Stimulated activated naive CD8-positive, alpha-beta T cell treated with anti-CD3 and anti-CD28 coated beads, Interleukin-15, Interleukin-2, amounts not matched to agents 100 U/mL and 50 U/mL, for 24 hours (primary cell): ENCODE results near the gene KRTAP4-12.
A peak's percentile ranks its signal among the peaks of the same experiment; 100 is the strongest.
"Not testable (repeated sequence)": the region's sequence is repeated elsewhere in the genome, so short reads cannot be mapped to it uniquely, and the experiment has no call there.

Experiments used
- ATAC-seq: fragments of 150-1000 bp; cut with Tn5 transposase; one replicate; pipeline ENCODE4 v1.10.0; 2021
- DNase-seq: peaks from one replicate; pipeline ENCODE4 v3.0.0; 2021

The KRTAP4-12 gene

DNA sequence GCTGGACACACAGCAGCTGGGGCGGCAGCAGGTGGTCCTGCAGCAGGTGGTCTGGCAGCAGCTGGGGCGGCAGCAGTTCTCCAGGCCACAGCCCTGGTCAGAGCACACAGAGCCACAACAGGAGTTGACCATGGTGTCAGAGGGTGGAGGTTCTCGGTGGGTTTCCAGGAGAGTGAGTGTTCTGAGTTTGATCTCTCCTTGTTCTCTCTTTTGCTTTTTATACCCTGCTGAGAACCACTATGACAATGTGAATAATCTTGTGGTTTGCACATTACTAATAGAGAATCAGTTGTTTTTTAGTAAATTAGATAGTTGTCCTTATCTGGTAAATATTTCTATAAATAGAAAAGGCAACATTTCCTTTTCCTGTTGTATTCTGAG, at the start of gene KRTAP4-12:
KRTAP4-12 (minus strand) TSS at position 192 of the 381 bp plus-strand sequence; CDS start at position 132, 60 bp downstream.
- not testable (repeated sequence) for ATAC-seq, DNase-seq

GRCh38 chr17:41171886-41172285, 47.9 kb upstream of the KRTAP4-12 start:
- DNase-seq = no peak
- no peak for ATAC-seq

GRCh38 chr17:41168121-41168520, 44.1 kb upstream of the KRTAP4-12 start, which contains the start of gene KRTAP4-3:
KRTAP4-3 (minus strand) TSS chr17:41168221; CDS start chr17:41168172, 49 bp downstream.
- ATAC-seq = no peak

DNA sequence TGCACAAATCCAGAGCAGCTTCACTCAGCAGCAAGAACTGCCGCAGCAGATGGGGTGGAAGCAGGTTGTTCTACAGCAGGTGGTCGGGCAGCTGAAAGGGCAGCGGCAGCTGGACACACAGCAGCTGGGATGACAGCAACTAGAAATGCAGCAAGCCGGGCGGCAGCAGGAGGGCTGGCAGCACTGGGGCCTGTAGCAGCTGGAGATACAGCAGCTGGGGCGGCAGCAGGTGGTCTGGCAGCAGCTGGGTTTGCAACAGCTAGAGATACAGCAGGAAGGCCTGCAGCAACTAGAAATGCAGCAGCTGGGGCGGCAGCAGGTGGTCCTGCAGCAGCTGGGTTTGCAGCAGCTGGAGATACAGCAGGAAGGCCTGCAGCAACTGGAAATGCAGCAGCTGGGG, 43.6 kb upstream of the KRTAP4-12 start:
- ATAC-seq (no peak), DNase-seq (no peak)

More at GRCh38 chr17:41168121-41168520, 44.1 kb upstream of the KRTAP4-12 start, which contains the start of gene KRTAP4-3:
- DNase-seq = no peak

- ATAC-seq (no peak), DNase-seq (no peak)
Measured at GRCh38 chr17:41163828-41164227, 39.8 kb upstream of the KRTAP4-12 start.

DNA sequence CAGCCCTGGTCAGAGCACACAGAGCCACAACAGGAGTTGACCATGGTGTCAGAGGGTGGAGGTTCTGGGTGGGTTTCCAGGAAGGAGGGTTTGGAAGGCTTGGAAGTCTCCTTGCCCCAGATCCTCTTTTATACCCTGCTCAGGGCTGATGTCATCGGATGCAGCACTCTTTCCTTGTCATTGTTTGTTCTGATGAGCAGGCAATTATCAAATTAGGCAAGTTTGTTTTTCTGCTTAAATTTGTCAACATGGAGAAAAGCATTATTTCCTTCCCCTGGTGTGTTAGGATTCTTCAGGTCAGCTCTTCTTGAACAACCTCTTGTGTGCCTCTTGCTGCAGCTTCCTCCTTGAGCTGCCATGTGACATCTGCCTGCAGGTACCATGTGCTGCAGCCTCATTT, 36.7 kb upstream of the KRTAP4-12 start, which contains the start of gene KRTAP4-4:
KRTAP4-4 (minus strand) TSS at position 101 of the 400 bp plus-strand sequence; CDS start at position 44, 57 bp downstream.
- DNase-seq (no peak), ATAC-seq (no peak)

DNA sequence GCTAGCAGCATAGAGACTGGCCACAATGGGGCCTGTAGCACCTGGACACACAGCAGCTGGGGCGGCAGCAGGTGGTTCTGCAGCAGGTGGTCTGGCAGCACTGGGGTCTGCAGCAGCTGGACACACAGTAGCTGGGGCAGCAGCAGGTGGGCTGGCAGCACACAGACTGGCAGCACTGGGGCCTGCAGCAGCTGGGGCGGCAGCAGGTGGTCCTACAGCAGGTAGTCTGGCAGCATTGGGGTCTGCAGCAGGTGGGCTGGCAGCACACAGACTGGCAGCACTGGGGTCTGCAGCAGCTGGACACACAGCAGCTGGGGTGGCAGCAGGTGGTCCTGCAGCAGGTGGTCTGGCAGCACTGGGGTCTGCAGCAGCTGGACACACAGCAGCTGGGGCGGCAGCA, 36.2 kb upstream of the KRTAP4-12 start:
- ATAC-seq = peak; percentile 28
- DNase-seq = not testable (repeated sequence)

GRCh38 chr17:41153856-41154255, 29.9 kb upstream of the KRTAP4-12 start:
- ATAC-seq (no peak), DNase-seq (no peak)

DNA sequence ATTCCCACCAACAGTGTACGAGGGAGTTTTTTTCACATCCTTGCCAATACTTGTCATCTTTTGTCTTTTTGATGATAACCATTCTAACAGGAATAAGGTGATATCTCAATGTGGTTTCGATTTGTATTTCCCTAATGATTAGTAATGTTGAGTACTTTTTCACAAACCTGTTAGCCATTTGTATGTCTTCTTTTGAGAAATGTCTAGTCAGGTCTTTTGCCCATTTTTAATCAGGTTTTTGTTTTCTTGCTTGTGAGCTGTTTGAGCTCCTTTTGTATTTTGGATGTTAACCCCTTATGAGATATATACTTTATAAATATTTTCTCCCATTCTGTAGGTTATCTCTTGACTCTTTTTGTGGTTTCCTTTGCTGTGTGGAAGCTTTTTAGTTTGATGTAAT, 27.5 kb upstream of the KRTAP4-12 start:
- ATAC-seq = no peak
- no peak for DNase-seq

GRCh38 chr17:41150026-41150425, 26.0 kb upstream of the KRTAP4-12 start:
- no peak for DNase-seq
- ATAC-seq = no peak

DNA sequence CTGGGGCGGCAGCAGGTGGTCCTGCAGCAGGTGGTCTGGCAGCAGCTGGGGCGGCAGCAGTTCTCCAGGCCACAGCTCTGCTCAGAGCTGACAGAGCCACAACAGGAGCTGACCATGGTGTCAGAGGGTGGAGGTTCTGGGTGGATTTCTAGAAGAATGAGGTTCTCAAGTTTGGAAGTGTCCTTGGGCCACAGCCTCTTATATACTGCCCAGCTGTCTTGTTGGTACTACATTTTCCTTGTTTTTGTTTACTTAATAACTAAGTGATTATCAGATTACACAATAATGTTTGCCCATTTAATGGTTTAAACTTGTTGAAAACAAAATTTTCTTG, 25.6 kb upstream of the KRTAP4-12 start, which contains the start of gene KRTAP4-5:
KRTAP4-5 (minus strand) TSS at position 174 of the 334 bp plus-strand sequence; CDS start at position 116, 58 bp downstream.
- ATAC-seq (no peak), DNase-seq (no peak)

DNA sequence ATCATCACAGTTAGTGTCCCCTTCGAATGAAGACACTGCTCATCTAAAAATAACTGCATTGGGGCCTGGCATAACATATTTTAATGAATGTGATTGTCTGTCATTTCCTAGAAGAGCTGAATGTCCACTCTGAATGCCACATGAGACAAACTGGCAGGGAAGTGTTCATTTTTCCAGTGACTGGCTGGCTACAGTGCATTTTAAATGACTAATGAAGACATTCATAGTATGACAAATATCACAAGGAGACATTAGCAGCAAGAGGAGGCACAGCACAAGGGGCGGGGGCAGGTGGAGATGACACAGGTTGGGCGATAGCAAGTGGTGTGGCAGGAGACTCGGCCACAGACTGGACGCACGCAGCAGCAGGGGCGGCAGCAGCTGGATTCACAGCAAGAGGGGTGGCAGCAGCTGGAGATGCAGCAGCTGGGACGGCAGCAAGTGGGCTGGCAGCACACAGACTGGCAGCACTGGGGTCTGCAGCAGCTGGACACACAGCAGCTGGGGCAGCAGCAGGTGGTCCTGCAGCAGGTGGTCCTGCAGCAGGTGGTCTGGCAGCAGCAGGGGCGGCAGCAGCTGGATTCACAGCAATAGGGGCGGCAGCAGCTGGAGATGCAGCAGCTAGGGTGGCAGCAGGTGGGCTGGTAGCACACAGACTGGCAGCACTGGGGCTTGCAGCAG, 25.1 kb upstream of the KRTAP4-12 start:
- ATAC-seq, DNase-seq: not testable (repeated sequence)

GRCh38 chr17:41147531-41148204, 23.7 kb upstream of the KRTAP4-12 start:
- no peak for DNase-seq
- ATAC-seq = no peak

DNA sequence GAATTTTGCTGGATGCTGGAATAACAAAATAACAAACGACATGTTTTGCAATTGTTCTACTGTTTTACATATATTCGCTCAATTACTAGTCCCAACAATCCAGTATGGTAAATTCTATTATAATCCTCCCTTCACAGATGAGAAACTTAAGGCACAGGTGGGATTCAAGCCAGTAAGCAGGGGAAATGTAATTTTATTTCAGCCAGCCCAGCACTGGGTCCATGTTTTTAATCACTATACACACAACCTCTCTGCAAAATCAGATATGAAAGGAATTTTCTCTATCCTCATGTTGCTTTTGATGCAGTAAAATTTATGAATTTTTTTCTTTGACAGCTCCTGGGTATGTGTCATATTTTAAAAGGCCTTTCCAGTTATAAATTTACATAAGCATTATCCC, 21.3 kb upstream of the KRTAP4-12 start:
- ATAC-seq = no peak
- no peak for DNase-seq

DNA sequence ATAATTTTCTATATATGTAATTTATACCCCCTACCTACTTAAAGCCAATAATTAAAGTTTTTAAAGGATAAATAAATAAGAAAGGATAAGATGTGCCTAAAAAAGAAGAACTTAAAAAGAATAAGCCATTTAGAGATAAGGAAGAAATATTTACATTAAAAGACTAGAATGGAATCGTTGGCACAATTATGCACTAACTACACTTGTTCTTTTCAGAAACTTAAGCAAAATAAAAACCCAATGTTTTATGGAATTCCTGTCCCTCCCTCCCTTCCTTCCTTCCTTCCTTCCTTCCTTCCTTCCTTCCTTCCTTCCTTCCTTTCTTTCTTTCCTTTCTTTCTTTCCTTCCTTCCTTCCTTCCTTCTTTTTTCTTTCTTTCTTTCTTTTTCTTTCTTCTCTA, 20.9 kb upstream of the KRTAP4-12 start:
- ATAC-seq (no peak), DNase-seq (no peak)

- DNase-seq = no peak
- ATAC-seq = no peak
Measured at GRCh38 chr17:41141361-41141760, 17.4 kb upstream of the KRTAP4-12 start.

- DNase-seq (no peak), ATAC-seq (no peak)
Measured at GRCh38 chr17:41140360-41141131, 16.6 kb upstream of the KRTAP4-12 start, which contains the start of gene KRTAP4-6. KRTAP4-6 (minus strand) TSS chr17:41140544; CDS start chr17:41140487, 57 bp downstream.

- ATAC-seq, DNase-seq: not testable (repeated sequence)
Measured at GRCh38 chr17:41139865-41140264, 15.9 kb upstream of the KRTAP4-12 start.

DNA sequence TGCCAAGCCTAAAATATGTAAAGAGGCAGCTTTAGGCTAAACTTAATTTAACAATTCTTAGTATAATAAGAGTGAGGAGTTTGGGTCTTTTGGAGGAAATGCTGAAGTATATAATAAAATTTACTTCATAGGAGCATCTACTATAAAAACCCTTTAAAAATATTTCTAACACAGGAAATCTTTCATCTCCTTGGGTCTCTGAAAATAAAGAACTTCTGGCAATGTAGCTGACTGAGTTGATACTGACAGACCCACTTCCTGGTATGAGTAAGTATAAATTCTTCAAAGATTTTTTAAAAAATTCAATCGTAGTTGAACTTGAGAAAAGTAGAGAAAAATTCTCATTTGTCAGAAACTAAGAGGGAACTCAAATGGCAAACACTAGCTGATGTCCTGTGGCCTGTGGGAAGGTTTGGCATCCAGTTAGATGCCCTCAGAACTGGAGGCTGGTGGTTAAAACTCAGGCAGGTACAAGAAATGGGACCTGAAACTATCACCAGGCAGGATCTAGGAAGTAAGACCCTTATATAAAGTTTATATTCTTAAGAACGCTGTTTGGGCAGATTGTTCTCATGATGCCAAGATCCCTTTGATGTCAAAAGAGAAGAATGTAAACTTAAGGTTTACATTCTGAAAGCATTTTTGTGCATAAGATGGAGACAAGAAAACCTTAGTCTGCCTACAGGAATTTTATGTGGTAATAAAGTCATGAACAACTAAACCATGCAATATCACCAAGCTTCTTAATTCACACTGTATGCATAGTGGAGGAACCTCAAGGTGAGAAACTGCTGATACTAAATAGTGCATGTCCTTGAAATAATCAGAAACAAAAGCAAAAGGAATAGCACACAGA, 10.1 kb upstream of the KRTAP4-12 start:
- no peak for ATAC-seq
- DNase-seq = no peak

- ATAC-seq (no peak), DNase-seq (no peak)
Measured at GRCh38 chr17:41131979-41132378, 8.0 kb upstream of the KRTAP4-12 start.

GRCh38 chr17:41127371-41127770, 3.4 kb upstream of the KRTAP4-12 start:
- ATAC-seq (no peak), DNase-seq (no peak)
